Endometrial microvascular endothelial cells (primary cell): Measurements from ENCODE around the gene CYP27B1. TPM values are rescaled to one million over a fixed set of nuclear protein-coding genes. Genes with fewer than 3 reads are reported as not detected.

Experiments used
- in situ Hi-C: cut with HindIII; loops from 2 replicates; pipeline ENCODE4 v1.10.0; 2017; ENCODE audit warnings: low sequenced_read_pairs, low pct_unique_long_range_greater_than_20kb; ENCODE audit errors: inconsistent ontology term
- total RNA-seq: library from RNA; depleted of rRNA; stranded (reverse); fragments of >200 nt; gene quantifications from one replicate; pipeline ENCODE4 v1.2.3, GENCODE V29; 2015; ENCODE audit errors: inconsistent ontology term

Gene CYP27B1
- total RNA-seq, 1 donor from 2014 or later, result 1.9 TPM

GRCh38 chr12:57740656-57741412 lies 26.0 kb downstream of the CYP27B1 start:
- in situ Hi-C loops, result no loop called here

- in situ Hi-C loops, result no loop called here
Measured at GRCh38 chr12:57739914-57740538, 26.9 kb downstream of the CYP27B1 start.

GRCh38 chr12:57739387-57739786 lies 27.5 kb downstream of the CYP27B1 start:
- in situ Hi-C loops, result no loop called here

- in situ Hi-C loops, result no loop called here
Measured at GRCh38 chr12:57738661-57739237, 28.1 kb downstream of the CYP27B1 start, which contains the start of gene AGAP2. TSS of gene AGAP2 (minus strand) at chr12:57738742. CDS start at chr12:57738246, 496 bp downstream.

GRCh38 chr12:57737467-57738460 lies 29.1 kb downstream of the CYP27B1 start:
- in situ Hi-C loops, result no loop called here

GRCh38 chr12:57736741-57737466 lies 30.0 kb downstream of the CYP27B1 start:
- in situ Hi-C loops, result no loop called here

GRCh38 chr12:57735952-57736740 lies 30.7 kb downstream of the CYP27B1 start:
- in situ Hi-C loops, result no loop called here

GRCh38 chr12:57735198-57735855 lies 31.6 kb downstream of the CYP27B1 start:
- in situ Hi-C loops, result no loop called here

GRCh38 chr12:57734591-57734990 lies 32.3 kb downstream of the CYP27B1 start:
- in situ Hi-C loops, result no loop called here

GRCh38 chr12:57733928-57734327 lies 33.0 kb downstream of the CYP27B1 start:
- in situ Hi-C loops, result no loop called here

GRCh38 chr12:57732726-57733593 lies 33.9 kb downstream of the CYP27B1 start:
- in situ Hi-C loops, result no loop called here

- in situ Hi-C loops, result no loop called here
Measured at GRCh38 chr12:57732270-57732669, 34.6 kb downstream of the CYP27B1 start.

GRCh38 chr12:57731411-57732080 lies 35.3 kb downstream of the CYP27B1 start:
- in situ Hi-C loops, result no loop called here

GRCh38 chr12:57730336-57731067 lies 36.4 kb downstream of the CYP27B1 start:
- in situ Hi-C loops, result no loop called here

GRCh38 chr12:57729321-57729844 lies 37.5 kb downstream of the CYP27B1 start:
- in situ Hi-C loops, result no loop called here
